ENCODE results near the gene TSC2.

GRCh38 chr16:2034696-2035430 is 12.9 kb upstream of the TSC2 start:
- TF ChIP-seq POLR2A (IDR thresholded peaks at IDR 0.05) (no peak), CTCF (IDR thresholded peaks at IDR 0.05) (no peak)
